Prostate gland (tissue), 2 donors: ENCODE measurements around the gene DBH. TPM values are rescaled to one million over a fixed set of nuclear protein-coding genes. Genes with fewer than 3 reads are reported as not detected.

Experiments
- DNase-seq: peaks from one replicate; pipeline ENCODE4 v3.0.0-alpha.2; 2019; ENCODE audit warnings: low spot score
- H3K27ac ChIP-seq, 2 donors: fragments of 200-600 bp; sonication (generic); 2 replicates each; pipeline ENCODE4 v1.5.1; 2017 to 2019
- H3K27me3 ChIP-seq: fragments of 200-600 bp; sonication (generic); replicated peaks from 2 replicates; pipeline ENCODE4 v1.5.1; 2019; ENCODE audit not compliant: insufficient read depth
- H3K36me3 ChIP-seq, 2 donors: fragments of 200-600 bp; sonication (generic); 1 replicate in 1 of 2; 2 replicates in 1 of 2; pipeline versions ENCODE4 v1.5.1 to v1.8.1; 2017 to 2019
- H3K4me1 ChIP-seq: fragments of 200-600 bp; sonication (generic); replicated peaks from 2 replicates; pipeline ENCODE4 v1.5.1; 2019
- H3K4me3 ChIP-seq, 2 donors: fragments of 200-600 bp; sonication (generic); 2 replicates each; pipeline ENCODE4 v1.5.1; 2017 to 2019
- H3K9me3 ChIP-seq: fragments of 200-600 bp; sonication (generic); 2 replicates; pipeline ENCODE4 v1.5.1; 2017
- POLR2A ChIP-seq: fragments of 450-650 bp; IDR thresholded peaks from one replicate; pipeline ENCODE4 v1.6.1; 2016; ENCODE audit warnings: antibody characterized with exemption, mild to moderate bottlenecking
- POLR2AphosphoS5 ChIP-seq: sonication (generic); formaldehyde crosslinking; IDR thresholded peaks from one replicate; pipeline ENCODE4 v1.6.1; 2017; ENCODE audit warnings: antibody characterized with exemption
- WGBS: methylation state at CpG from one replicate; pipeline ENCODE4 v1.1.5; 2018; 5-methylcytosine and 5-hydroxymethylcytosine counted together
- intact Hi-C: fragments of 100-400 bp; cut with DNase I; formaldehyde crosslinking; loops from one replicate; pipeline ENCODE4 v1.14.2; 2022
- total RNA-seq, 2 donors: library from RNA; depleted of rRNA; stranded (reverse); fragments of >200 nt; gene quantifications; one replicate each; pipeline ENCODE4 v1.1.0, GENCODE V29; 2016
- TF ChIP-seq, protein P1 (sequence below), 4 experiments: fragments of 200-600 bp in 2 of 4; fragments of 450-650 bp in 2 of 4; sonication (generic) in 2 of 4; IDR thresholded peaks; 1 replicate in 3 of 4; 2 replicates in 1 of 4; pipeline ENCODE4 v1.5.1; 2016 to 2019; ENCODE audit warnings: antibody characterized with exemption in 4 of 4, mild to moderate bottlenecking in 2 of 4, moderate library complexity in 2 of 4

DBH gene
- total RNA-seq, 2 donors from 2014 or later: not detected

GRCh38 chr9:133694686-133695085, 58.5 kb downstream of the DBH start:
- Histone ChIP-seq H3K36me3 (no peaks in the 10 kb centered on the region), H3K4me1 (no peaks in the 10 kb centered on the region), H3K27me3 (no peaks in the 10 kb centered on the region), H3K4me3 (no peak overlapping the region), H3K27ac (no peak overlapping the region), H3K9me3 (no peaks in the 10 kb centered on the region)
- TF ChIP-seq POLR2AphosphoS5 (no peak), POLR2A (no peak)
- TF ChIP-seq, protein P1, sequence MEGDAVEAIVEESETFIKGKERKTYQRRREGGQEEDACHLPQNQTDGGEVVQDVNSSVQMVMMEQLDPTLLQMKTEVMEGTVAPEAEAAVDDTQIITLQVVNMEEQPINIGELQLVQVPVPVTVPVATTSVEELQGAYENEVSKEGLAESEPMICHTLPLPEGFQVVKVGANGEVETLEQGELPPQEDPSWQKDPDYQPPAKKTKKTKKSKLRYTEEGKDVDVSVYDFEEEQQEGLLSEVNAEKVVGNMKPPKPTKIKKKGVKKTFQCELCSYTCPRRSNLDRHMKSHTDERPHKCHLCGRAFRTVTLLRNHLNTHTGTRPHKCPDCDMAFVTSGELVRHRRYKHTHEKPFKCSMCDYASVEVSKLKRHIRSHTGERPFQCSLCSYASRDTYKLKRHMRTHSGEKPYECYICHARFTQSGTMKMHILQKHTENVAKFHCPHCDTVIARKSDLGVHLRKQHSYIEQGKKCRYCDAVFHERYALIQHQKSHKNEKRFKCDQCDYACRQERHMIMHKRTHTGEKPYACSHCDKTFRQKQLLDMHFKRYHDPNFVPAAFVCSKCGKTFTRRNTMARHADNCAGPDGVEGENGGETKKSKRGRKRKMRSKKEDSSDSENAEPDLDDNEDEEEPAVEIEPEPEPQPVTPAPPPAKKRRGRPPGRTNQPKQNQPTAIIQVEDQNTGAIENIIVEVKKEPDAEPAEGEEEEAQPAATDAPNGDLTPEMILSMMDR (IDR thresholded peaks at IDR 0.05): no peak
- WGBS: 64% methylated on average over 3 of the region's 3 CpGs
- no peak for DNase-seq
- intact Hi-C loops: no loop called here

GRCh38 chr9:133696071-133696472, 59.9 kb downstream of the DBH start:
- no peak for DNase-seq
- TF ChIP-seq, protein P1 (IDR thresholded peaks at IDR 0.05): no peak
- TF ChIP-seq POLR2A (no peak), POLR2AphosphoS5 (no peak)
- Histone ChIP-seq H3K9me3 (no peaks in the 10 kb centered on the region), H3K4me1 (no peaks in the 10 kb centered on the region), H3K27me3 (no peaks in the 10 kb centered on the region), H3K27ac (no peak overlapping the region), H3K4me3 (no peak overlapping the region), H3K36me3 (no peaks in the 10 kb centered on the region)
- intact Hi-C loops: no loop called here
- WGBS: 73% methylated on average over 9 of the region's 12 CpGs

- WGBS: 97% methylated on average over 6 of the region's 6 CpGs
- intact Hi-C loops: no loop called here
- H3K4me3 ChIP-seq: no peak overlapping the region
- H3K27ac ChIP-seq: no peak overlapping the region
- H3K9me3 ChIP-seq: no peaks in the 10 kb centered on the region
- no peak for DNase-seq
- H3K27me3 ChIP-seq: no peaks in the 10 kb centered on the region
- no peaks in the 10 kb centered on the region for H3K36me3 ChIP-seq
- no peaks in the 10 kb centered on the region for H3K4me1 ChIP-seq
- TF ChIP-seq, protein P1 (IDR thresholded peaks at IDR 0.05): no peak
- TF ChIP-seq POLR2AphosphoS5 (no peak), POLR2A (no peak)
Observed at GRCh38 chr9:133699546-133699945, 63.4 kb downstream of the DBH start.

GRCh38 chr9:133700819-133701320, 64.7 kb downstream of the DBH start:
- WGBS: 83% methylated on average over 4 of the region's 4 CpGs

GRCh38 chr9:133701321-133701980, 65.3 kb downstream of the DBH start:
- Histone ChIP-seq H3K4me1 (no peaks in the 10 kb centered on the region), H3K4me3 (no peak overlapping the region), H3K36me3 (no peaks in the 10 kb centered on the region), H3K27ac (no peak overlapping the region), H3K9me3 (no peaks in the 10 kb centered on the region), H3K27me3 (no peaks in the 10 kb centered on the region)
- TF ChIP-seq POLR2AphosphoS5: no peak
- TF ChIP-seq, protein P1 (IDR thresholded peaks at IDR 0.05): no peak
- no peak for TF ChIP-seq POLR2A
- intact Hi-C loops: no loop called here
- no peak for DNase-seq
- 77% methylated on average over 33 of the region's 33 CpGs for WGBS

More at GRCh38 chr9:133700819-133701320, 64.7 kb downstream of the DBH start:
- no peak for DNase-seq
- no peaks in the 10 kb centered on the region for H3K9me3 ChIP-seq
- H3K4me1 ChIP-seq: no peaks in the 10 kb centered on the region
- H3K27me3 ChIP-seq: no peaks in the 10 kb centered on the region
- intact Hi-C loops: no loop called here
- no peaks in the 10 kb centered on the region for H3K36me3 ChIP-seq
- no peak for TF ChIP-seq POLR2AphosphoS5
- no peak for TF ChIP-seq POLR2A
- H3K4me3 ChIP-seq: no peak overlapping the region
- no peak overlapping the region for H3K27ac ChIP-seq
